Endothelial cell of umbilical vein (primary cell): ENCODE results near the gene RPA1. TPM values are rescaled to one million over a fixed set of nuclear protein-coding genes. Genes with fewer than 3 reads are reported as not detected.
A peak's percentile ranks its signal among the peaks of the same experiment; 100 is the strongest.

Source experiments
- BruUV-seq: library from RNA; stranded (reverse); fragments of 400-500 nt; replicated peaks from 2 replicates; lab custom pipeline; 2021; lab: Mats Ljungman, UMichigan
- CTCF ChIA-PET: fragments of 300-600, 350-600 bp; sonication (Branson Sonifier 250); formaldehyde crosslinking; loops from one replicate; lab custom pipeline; 2021; ENCODE audit warnings: antibody characterized with exemption, inconsistent platforms; lab: Charles Lee
- POLR2A ChIA-PET: fragments of 300-600, 350-600 bp; sonication (Branson Sonifier 250); formaldehyde crosslinking; loops from one replicate; lab custom pipeline; 2021; ENCODE audit warnings: antibody characterized with exemption, inconsistent platforms; lab: Charles Lee
- DNase-seq: peaks from one replicate; pipeline ENCODE4 v3.0.0-alpha.2; 2011; ENCODE audit warnings: low read depth, low spot score
- FAIRE-seq: peaks from 2 replicates; lab custom pipeline; 2011; peaks lifted over from hg19 to GRCh38; lab: Jason Lieb, UNC
- H2AFZ ChIP-seq: 2 replicates; pipeline ENCODE4 v1.6.0; 2012; ENCODE audit warnings: low read depth, low read length, control low read depth, inconsistent platforms
- H3K27ac ChIP-seq: 2 replicates; pipeline ENCODE4 v1.5.1; 2011; ENCODE audit warnings: low read depth, mild to moderate bottlenecking, control low read depth, low read length, moderate library complexity; ENCODE audit not compliant: insufficient read depth
- H3K27me3 ChIP-seq, 2 experiments: 2 replicates each; pipeline versions ENCODE4 v1.6.0 to v1.6.1; 2011; ENCODE audit warnings: low read length in 2 of 2, mixed read lengths in 1 of 2; ENCODE audit not compliant: control insufficient read depth in 2 of 2, insufficient read depth in 2 of 2
- H3K36me3 ChIP-seq, 2 experiments: 2 replicates in 1 of 2; 3 replicates in 1 of 2; pipeline ENCODE4 v1.5.1; 2011; ENCODE audit warnings: low read length in 2 of 2, mild to moderate bottlenecking in 1 of 2, moderate library complexity in 1 of 2; ENCODE audit not compliant: control insufficient read depth in 2 of 2, insufficient read depth in 2 of 2; ENCODE audit errors: extremely low read depth in 1 of 2
- H3K4me1 ChIP-seq: 3 replicates; pipeline ENCODE4 v1.5.1; 2011; ENCODE audit warnings: mild to moderate bottlenecking, low read length; ENCODE audit not compliant: control insufficient read depth, insufficient read depth; ENCODE audit errors: extremely low read depth
- H3K4me2 ChIP-seq: 2 replicates; pipeline ENCODE4 v1.6.1; 2011; ENCODE audit warnings: low read length, control low read depth, mixed read lengths; ENCODE audit not compliant: insufficient read depth
- H3K4me3 ChIP-seq, 3 experiments: fragments of 200-600 bp in 1 of 3; sonication (generic), shearing (Covaris generic) in 1 of 3; replicated peaks in 1 of 3; 2 replicates each; pipeline ENCODE4 v1.5.1; 2011 to 2016; ENCODE audit warnings: control low read depth in 3 of 3, low read length in 3 of 3, mild to moderate bottlenecking in 2 of 3, inconsistent platforms in 1 of 3, low read depth in 1 of 3, moderate library complexity in 1 of 3; ENCODE audit not compliant: insufficient read depth in 1 of 3
- H3K79me2 ChIP-seq: 2 replicates; pipeline ENCODE4 v1.6.0; 2012; ENCODE audit warnings: low read length, inconsistent platforms; ENCODE audit not compliant: control insufficient read depth, insufficient read depth
- H3K9ac ChIP-seq: replicated peaks from 2 replicates; pipeline ENCODE3; 2011; ENCODE audit warnings: low read length, control low read depth; ENCODE audit not compliant: insufficient read depth; ENCODE audit errors: extremely low read depth
- H3K9me1 ChIP-seq: replicated peaks from 3 replicates; pipeline ENCODE4 v1.6.0; 2011; ENCODE audit warnings: mild to moderate bottlenecking, low read length; ENCODE audit not compliant: control insufficient read depth, insufficient read depth; ENCODE audit errors: extremely low read depth
- H3K9me3 ChIP-seq: replicated peaks from 2 replicates; pipeline ENCODE4 v1.5.1; 2012; ENCODE audit warnings: low read length, inconsistent platforms; ENCODE audit not compliant: control insufficient read depth, insufficient read depth
- H4K20me1 ChIP-seq: replicated peaks from 2 replicates; pipeline ENCODE3; 2011; ENCODE audit warnings: mild to moderate bottlenecking, low read length; ENCODE audit not compliant: control insufficient read depth, insufficient read depth; ENCODE audit errors: extremely low read depth
- EZH2 ChIP-seq: IDR thresholded peaks from 2 replicates; pipeline ENCODE4 v1.6.1; 2012; ENCODE audit warnings: borderline replicate concordance, low read depth, mild to moderate bottlenecking, moderate library complexity, low read length, inconsistent platforms; ENCODE audit not compliant: severe bottlenecking
- FOS ChIP-seq: IDR thresholded peaks from 2 replicates; pipeline ENCODE4 v1.6.1; 2011; ENCODE audit warnings: mild to moderate bottlenecking, low read length, moderate library complexity, borderline replicate concordance; ENCODE audit not compliant: insufficient read depth
- GATA2 ChIP-seq: IDR thresholded peaks from 2 replicates; pipeline ENCODE4 v1.7.0; 2011; ENCODE audit warnings: low read depth, mild to moderate bottlenecking, moderate library complexity, mixed read lengths, low read length; ENCODE audit not compliant: insufficient read length, insufficient read depth
- JUN ChIP-seq: IDR thresholded peaks from 2 replicates; pipeline ENCODE4 v1.6.1; 2011; ENCODE audit warnings: borderline replicate concordance, low read depth; ENCODE audit not compliant: insufficient read length, insufficient read depth
- MYC ChIP-seq: IDR thresholded peaks from one replicate; pipeline ENCODE4 v1.6.1; 2011; ENCODE audit warnings: mild to moderate bottlenecking, low read depth, low read length
- POLR2A ChIP-seq: IDR thresholded peaks from 2 replicates; pipeline ENCODE4 v1.6.1; 2012; ENCODE audit warnings: low read depth, mild to moderate bottlenecking, control low read depth, low read length
- POLR2AphosphoS5 ChIP-seq: IDR thresholded peaks from 2 replicates; pipeline ENCODE4 v1.6.1; 2012; ENCODE audit warnings: low read depth, mild to moderate bottlenecking, control low read depth, low read length, moderate library complexity; ENCODE audit not compliant: insufficient read depth
- dilution Hi-C: fragments of 300-500 bp; cut with MboI; formaldehyde crosslinking; loops from one replicate; pipeline ENCODE4 v1.15.0; 2019; ENCODE audit warnings: low sequenced_read_pairs; ENCODE audit not compliant: extremely low pct_ligation_motif_present
- intact Hi-C: fragments of 100-400 bp; cut with micrococcal nuclease; formaldehyde crosslinking; loops from one replicate; pipeline ENCODE4 v1.10.0; 2022
- polyA plus RNA-seq, 4 experiments: library from polyadenylated mRNA; depleted of rRNA in 3 of 4; stranded (reverse) in 3 of 4; unstranded in 1 of 4; fragments of >200 nt; gene quantifications; 2 replicates each; pipeline versions ENCODE4 v1.2.1 to v1.2.3, GENCODE V29; 2011 to 2012; ENCODE audit warnings: missing spikeins in 1 of 4
- total RNA-seq: library from RNA; stranded (reverse); gene quantifications from 2 replicates; pipeline ENCODE4 v1.2.3, GENCODE V29; 2021
- TF ChIP-seq, protein P1 (sequence below): IDR thresholded peaks from 2 replicates; pipeline ENCODE4 v1.6.1; 2011; ENCODE audit not compliant: insufficient read depth, insufficient read length
- TF ChIP-seq, protein P2 (sequence below), 2 donors: IDR thresholded peaks; 1 replicate in 1 of 2; 2 replicates in 1 of 2; pipeline ENCODE4 v1.5.1; 2011; ENCODE audit warnings: low read length in 2 of 2, mild to moderate bottlenecking in 2 of 2, moderate library complexity in 2 of 2, control low read depth in 1 of 2, inconsistent platforms in 1 of 2, low read depth in 1 of 2; ENCODE audit not compliant: insufficient read depth in 1 of 2; ENCODE audit errors: extremely low read depth in 1 of 2

Gene RPA1
- total and polyA plus RNA-seq, 2 donors (not counting 3 experiments of a cell fraction or from before 2014, with no cell fraction given): 50.5 to 123 TPM

DNA sequence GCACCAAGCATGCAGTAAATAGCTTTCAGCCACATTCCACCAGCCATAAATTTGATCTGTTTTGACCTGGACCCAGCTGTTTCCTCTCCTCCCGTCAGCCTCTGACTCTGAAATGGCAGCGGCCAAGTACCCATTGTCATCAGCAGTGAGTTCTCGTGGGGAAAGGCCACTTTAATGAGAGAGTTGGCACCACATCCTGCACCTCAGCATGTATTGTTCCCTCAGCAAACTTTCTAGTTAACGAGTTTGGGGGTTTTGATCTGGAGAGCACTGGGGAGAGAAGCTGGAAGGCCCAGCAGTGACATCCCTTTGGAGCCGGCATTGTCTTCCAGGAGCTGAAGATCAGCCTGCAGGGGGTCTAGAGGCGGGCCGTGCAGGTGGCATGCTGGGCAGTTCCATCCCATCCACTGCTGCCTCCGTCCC, 84.9 kb downstream of the RPA1 start:
- Histone ChIP-seq H3K4me3 (no peak overlapping the region), H3K9me1 (no peaks in the 10 kb centered on the region), H2AFZ (no peak overlapping the region), H4K20me1 (no peaks in the 10 kb centered on the region), H3K4me1 (no peaks in the 10 kb centered on the region), H3K9me3 (no peaks in the 10 kb centered on the region), H3K4me2 (no peak overlapping the region), H3K9ac (no peak overlapping the region), H3K27ac (no peak overlapping the region), H3K36me3 (no peaks in the 10 kb centered on the region), H3K79me2 (no peaks in the 10 kb centered on the region), H3K27me3 (peaks cover 7 to 11% of the 10 kb centered on the region in 2 experiments)
- TF ChIP-seq POLR2A (no peak), EZH2 (no peak), POLR2AphosphoS5 (no peak), FOS (no peak), MYC (no peak), GATA2 (no peak), JUN (no peak)
- TF ChIP-seq, protein P1, sequence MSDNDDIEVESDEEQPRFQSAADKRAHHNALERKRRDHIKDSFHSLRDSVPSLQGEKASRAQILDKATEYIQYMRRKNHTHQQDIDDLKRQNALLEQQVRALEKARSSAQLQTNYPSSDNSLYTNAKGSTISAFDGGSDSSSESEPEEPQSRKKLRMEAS: no peak
- TF ChIP-seq, protein P2, sequence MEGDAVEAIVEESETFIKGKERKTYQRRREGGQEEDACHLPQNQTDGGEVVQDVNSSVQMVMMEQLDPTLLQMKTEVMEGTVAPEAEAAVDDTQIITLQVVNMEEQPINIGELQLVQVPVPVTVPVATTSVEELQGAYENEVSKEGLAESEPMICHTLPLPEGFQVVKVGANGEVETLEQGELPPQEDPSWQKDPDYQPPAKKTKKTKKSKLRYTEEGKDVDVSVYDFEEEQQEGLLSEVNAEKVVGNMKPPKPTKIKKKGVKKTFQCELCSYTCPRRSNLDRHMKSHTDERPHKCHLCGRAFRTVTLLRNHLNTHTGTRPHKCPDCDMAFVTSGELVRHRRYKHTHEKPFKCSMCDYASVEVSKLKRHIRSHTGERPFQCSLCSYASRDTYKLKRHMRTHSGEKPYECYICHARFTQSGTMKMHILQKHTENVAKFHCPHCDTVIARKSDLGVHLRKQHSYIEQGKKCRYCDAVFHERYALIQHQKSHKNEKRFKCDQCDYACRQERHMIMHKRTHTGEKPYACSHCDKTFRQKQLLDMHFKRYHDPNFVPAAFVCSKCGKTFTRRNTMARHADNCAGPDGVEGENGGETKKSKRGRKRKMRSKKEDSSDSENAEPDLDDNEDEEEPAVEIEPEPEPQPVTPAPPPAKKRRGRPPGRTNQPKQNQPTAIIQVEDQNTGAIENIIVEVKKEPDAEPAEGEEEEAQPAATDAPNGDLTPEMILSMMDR (IDR thresholded peaks at IDR 0.05; ENCODE audit: extremely low read depth in 1 of 2, insufficient read depth in 1 of 2, low read depth in 1 of 2, low read length in 2 of 2): no peak
- dilution Hi-C loops: no loop called here
- ChIA-PET POLR2A (interaction anchor here (0.5 to 0.6 kb wide), 2 partner anchors 109 to 222 kb away, joined by 3 to 4 read pairs; no protein-coding TSS in a partner anchor), CTCF (interaction anchor here (0.6 to 1.8 kb wide), 3 partner anchors 105 to 193 kb away, joined by 3 to 8 read pairs (median 6); no protein-coding TSS in a partner anchor)
- peak; percentile 79 for FAIRE-seq
- intact Hi-C loops: no loop called here
- DNase-seq: peak; percentile 91
- BruUV-seq: no TSS peak
